ENCODE measurements around the gene ANKRD16.

The ANKRD16 gene

GRCh38 chr10:5813091-5813340 lies 76.7 kb downstream of the ANKRD16 start:
- Histone ChIP-seq H3K4me3 (peak overlapping the region; percentile 91), H3K27ac (peak overlapping the region; percentile 96 to 98)
- DNase-seq (ENCODE audit: low spot score): no peak
- no peak for TF ChIP-seq CTCF (IDR thresholded peaks at IDR 0.05)

- TF ChIP-seq CTCF (IDR thresholded peaks at IDR 0.05): no peak
- peak overlapping the region; percentile 96 to 98 for H3K27ac ChIP-seq
- H3K4me3 ChIP-seq: peak overlapping the region; percentile 91
- DNase-seq (ENCODE audit: low spot score): peak; percentile 79
Measured at GRCh38 chr10:5812283-5813090, 77.2 kb downstream of the ANKRD16 start.

Measured in coronary artery (tissue), 2 donors.